Neural cell (in vitro differentiated cells): ENCODE data around the gene AGFG1. TPM values are rescaled to one million over a fixed set of nuclear protein-coding genes. Genes with fewer than 3 reads are reported as not detected.
"Not testable (repeated sequence)": the region's sequence is repeated elsewhere in the genome, so short reads cannot be mapped to it uniquely, and the experiment has no call there.

ENCODE experiments used
- H2AFZ ChIP-seq: fragments of 200-600, 300-800 bp; sonication (generic), shearing (Covaris generic); 2 replicates; pipeline ENCODE4 v1.6.0; 2014; ENCODE audit warnings: low read depth, mild to moderate bottlenecking, antibody characterized with exemption, low read length, moderate library complexity
- H3F3A ChIP-seq: fragments of 200-600 bp; shearing (Covaris generic); 2 replicates; pipeline ENCODE4 v1.6.1; 2016; ENCODE audit warnings: mild to moderate bottlenecking, moderate library complexity, mixed read lengths, antibody characterized with exemption, low read length; ENCODE audit not compliant: insufficient read depth, poor library complexity, severe bottlenecking
- H3K27ac ChIP-seq: fragments of 200-600, 300-800 bp; sonication (generic), shearing (Covaris generic); 2 replicates; pipeline ENCODE4 v1.5.1; 2014; ENCODE audit warnings: mild to moderate bottlenecking, low read length, moderate library complexity
- H3K27me3 ChIP-seq: fragments of 300-800, 200-600 bp; sonication (generic), shearing (Covaris generic); 2 replicates; pipeline ENCODE4 v1.6.0; 2014; ENCODE audit warnings: mild to moderate bottlenecking, low read depth, low read length, moderate library complexity; ENCODE audit not compliant: insufficient read depth
- H3K36me3 ChIP-seq: fragments of 300-800, 200-600 bp; sonication (generic), shearing (Covaris generic); 2 replicates; pipeline ENCODE4 v1.5.1; 2014; ENCODE audit warnings: mild to moderate bottlenecking, antibody characterized with exemption, low read length, moderate library complexity; ENCODE audit not compliant: insufficient read depth
- H3K4me2 ChIP-seq: fragments of 300-800, 200-600 bp; sonication (generic), shearing (Covaris generic); 2 replicates; pipeline ENCODE4 v1.6.0; 2014; ENCODE audit warnings: mild to moderate bottlenecking, low read length
- H3K4me3 ChIP-seq: fragments of 300-800, 200-600 bp; sonication (generic), shearing (Covaris generic); 2 replicates; pipeline ENCODE4 v1.5.1; 2014; ENCODE audit warnings: mild to moderate bottlenecking, low read length, moderate library complexity
- H3K79me2 ChIP-seq: fragments of 200-600 bp; shearing (Covaris generic); replicated peaks from 2 replicates; pipeline ENCODE4 v1.6.0; 2014; ENCODE audit warnings: mild to moderate bottlenecking, low read length, moderate library complexity; ENCODE audit not compliant: insufficient read depth
- H3K9ac ChIP-seq: fragments of 300-800, 200-600 bp; sonication (generic), shearing (Covaris generic); 2 replicates; pipeline ENCODE4 v1.6.1; 2016; ENCODE audit warnings: mild to moderate bottlenecking, low read length, mixed read lengths
- H3K9me2 ChIP-seq: fragments of 200-600 bp; shearing (Covaris generic); 2 replicates; pipeline ENCODE4 v1.6.1; 2016; ENCODE audit warnings: mild to moderate bottlenecking, low read length, mixed read lengths; ENCODE audit not compliant: insufficient read depth
- H3K9me3 ChIP-seq: fragments of 200-600, 300-800 bp; sonication (generic), shearing (Covaris generic); 2 replicates; pipeline ENCODE4 v1.6.1; 2016; ENCODE audit warnings: mild to moderate bottlenecking, mixed run types, low read length, moderate library complexity, mixed read lengths
- H4K20me1 ChIP-seq: fragments of 200-600 bp; shearing (Covaris generic); 2 replicates; pipeline ENCODE4 v1.6.1; 2016; ENCODE audit warnings: mild to moderate bottlenecking, mixed run types; ENCODE audit not compliant: insufficient read depth
- CTCF ChIP-seq: fragments of 450-650 bp; IDR thresholded peaks from 2 replicates; pipeline ENCODE4 v1.5.1; 2014; ENCODE audit warnings: antibody characterized with exemption, mild to moderate bottlenecking, moderate library complexity; ENCODE audit not compliant: poor library complexity, severe bottlenecking
- EP300 ChIP-seq: fragments of 450-650 bp; conservative IDR thresholded peaks from 2 replicates; pipeline ENCODE4 v1.6.1; 2014; ENCODE audit warnings: antibody characterized with exemption, mild to moderate bottlenecking, moderate library complexity; ENCODE audit not compliant: poor library complexity, severe bottlenecking
- EZH2 ChIP-seq: fragments of 200-600, 300-800 bp; shearing (Covaris generic), sonication (generic); IDR thresholded peaks from 2 replicates; pipeline ENCODE4 v1.6.1; 2014; ENCODE audit warnings: antibody characterized with exemption, low read length, borderline replicate concordance, mild to moderate bottlenecking; ENCODE audit not compliant: insufficient read depth, poor library complexity, severe bottlenecking
- MXI1 ChIP-seq: fragments of 450-650 bp; conservative IDR thresholded peaks from 2 replicates; pipeline ENCODE4 v1.6.1; 2014; ENCODE audit warnings: antibody characterized with exemption, mild to moderate bottlenecking; ENCODE audit not compliant: poor library complexity, severe bottlenecking
- POLR2AphosphoS5 ChIP-seq: IDR thresholded peaks from 2 replicates; pipeline ENCODE4 v1.6.1; 2012
- RAD21 ChIP-seq: fragments of 450-650 bp; conservative IDR thresholded peaks from 2 replicates; pipeline ENCODE4 v1.6.1; 2014; ENCODE audit warnings: antibody characterized with exemption, mild to moderate bottlenecking, moderate library complexity
- REST ChIP-seq: IDR thresholded peaks from 2 replicates; pipeline ENCODE4 v1.6.1; 2012; ENCODE audit warnings: borderline replicate concordance
- SMC3 ChIP-seq: fragments of 450-650 bp; conservative IDR thresholded peaks from 2 replicates; pipeline ENCODE4 v1.6.1; 2014; ENCODE audit warnings: antibody characterized with exemption, mild to moderate bottlenecking, moderate library complexity; ENCODE audit not compliant: poor library complexity
- TAF1 ChIP-seq: IDR thresholded peaks from 2 replicates; pipeline ENCODE4 v1.6.1; 2012; ENCODE audit warnings: low read depth
- polyA plus RNA-seq: library from polyadenylated mRNA; depleted of rRNA; stranded (reverse); fragments of >200 nt; gene quantifications from 2 replicates; pipeline ENCODE4 v1.2.3, GENCODE V29; 2014

The AGFG1 gene
- polyA plus RNA-seq, 1 donor from 2014 or later, result 106 TPM

GRCh38 chr2:227539465-227539956 lies 67.6 kb downstream of the AGFG1 start:
- Histone ChIP-seq H2AFZ (no peak overlapping the region), H3K79me2 (no peaks in the 10 kb centered on the region), H3K9me3 (no peaks in the 10 kb centered on the region), H3K9me2 (no peaks in the 10 kb centered on the region), H3K27me3 (no peaks in the 10 kb centered on the region), H4K20me1 (no peaks in the 10 kb centered on the region), H3K4me2 (no peak overlapping the region), H3K4me3 (no peak overlapping the region), H3F3A (no peaks in the 10 kb centered on the region), H3K27ac (no peak overlapping the region), H3K9ac (no peak overlapping the region), H3K36me3 (peaks cover 4% of the 10 kb centered on the region)
- no peak for TF ChIP-seq POLR2AphosphoS5
- TF ChIP-seq MXI1, result no peak
- TF ChIP-seq TAF1, result no peak
- no peak for TF ChIP-seq SMC3
- TF ChIP-seq CTCF, result no peak

- H3K27ac ChIP-seq, H3K9ac ChIP-seq, H3K4me2 ChIP-seq, H3F3A ChIP-seq, H3K79me2 ChIP-seq, H3K9me2 ChIP-seq, H3K4me3 ChIP-seq, H3K9me3 ChIP-seq, H3K27me3 ChIP-seq, H3K36me3 ChIP-seq, H4K20me1 ChIP-seq, H2AFZ ChIP-seq: not testable (repeated sequence)
These were observed 68.4 kb downstream of the AGFG1 start for GRCh38 chr2:227540352-227540751.

- H3K9me3 ChIP-seq, result no peaks in the 10 kb centered on the region
- H3K9me2 ChIP-seq, result no peaks in the 10 kb centered on the region
- no peak overlapping the region for H3K9ac ChIP-seq
- H3K79me2 ChIP-seq, result no peaks in the 10 kb centered on the region
- TF ChIP-seq TAF1 (no peak), REST (no peak), MXI1 (no peak), SMC3 (no peak), EZH2 (no peak), EP300 (no peak), POLR2AphosphoS5 (no peak), CTCF (no peak), RAD21 (no peak)
- H3K36me3 ChIP-seq, result no peaks in the 10 kb centered on the region
- H3K27me3 ChIP-seq, result no peaks in the 10 kb centered on the region
- H3K27ac ChIP-seq, result no peak overlapping the region
- no peak overlapping the region for H2AFZ ChIP-seq
- H3K4me3 ChIP-seq, result no peak overlapping the region
- no peak overlapping the region for H3K4me2 ChIP-seq
- H3F3A ChIP-seq, result no peaks in the 10 kb centered on the region
- no peaks in the 10 kb centered on the region for H4K20me1 ChIP-seq
These were observed 74.0 kb downstream of the AGFG1 start for GRCh38 chr2:227545990-227546389.
